Activated CD4-positive, alpha-beta T cell treated with anti-CD3 and anti-CD28 coated beads, Interleukin-2, amount 10 ng/mL, durations not matched to agents 24 days and 14 days (primary cell): ENCODE results near the gene DLG2. TPM values are rescaled to one million over a fixed set of nuclear protein-coding genes. Genes with fewer than 3 reads are reported as not detected.
"Not testable (repeated sequence)": the region's sequence is repeated elsewhere in the genome, so short reads cannot be mapped to it uniquely, and the experiment has no call there.

Experiments used
- DNase-seq: peaks from one replicate; pipeline ENCODE4 v3.0.0; 2022
- H3K27ac Mint-ChIP-seq: one replicate; pipeline ENCODE4 v1.8.0; 2022; ENCODE audit warnings: mild to moderate bottlenecking, mixed read lengths
- H3K27me3 Mint-ChIP-seq: one replicate; pipeline ENCODE4 v1.8.0; 2022; ENCODE audit warnings: mixed read lengths
- H3K36me3 Mint-ChIP-seq: one replicate; pipeline ENCODE4 v1.8.0; 2022; ENCODE audit warnings: low read depth, mild to moderate bottlenecking, mixed read lengths
- H3K4me1 Mint-ChIP-seq: one replicate; pipeline ENCODE4 v1.8.0; 2021; ENCODE audit warnings: mixed read lengths
- H3K4me3 Mint-ChIP-seq: one replicate; pipeline ENCODE4 v1.8.0; 2022; ENCODE audit warnings: mild to moderate bottlenecking, moderate library complexity, mixed read lengths
- H3K9me3 Mint-ChIP-seq: one replicate; pipeline ENCODE4 v1.8.0; 2021; ENCODE audit warnings: mixed read lengths
- intact Hi-C: fragments of 100-400 bp; cut with micrococcal nuclease; formaldehyde crosslinking; loops from one replicate; pipeline ENCODE4 v1.15.1; 2023
- total RNA-seq: library from RNA; stranded (reverse); gene quantifications from 2 replicates; pipeline ENCODE4 v1.2.3, GENCODE V29; 2022

The DLG2 gene
- total RNA-seq, 1 donor from 2014 or later: 1.0 TPM

DNA sequence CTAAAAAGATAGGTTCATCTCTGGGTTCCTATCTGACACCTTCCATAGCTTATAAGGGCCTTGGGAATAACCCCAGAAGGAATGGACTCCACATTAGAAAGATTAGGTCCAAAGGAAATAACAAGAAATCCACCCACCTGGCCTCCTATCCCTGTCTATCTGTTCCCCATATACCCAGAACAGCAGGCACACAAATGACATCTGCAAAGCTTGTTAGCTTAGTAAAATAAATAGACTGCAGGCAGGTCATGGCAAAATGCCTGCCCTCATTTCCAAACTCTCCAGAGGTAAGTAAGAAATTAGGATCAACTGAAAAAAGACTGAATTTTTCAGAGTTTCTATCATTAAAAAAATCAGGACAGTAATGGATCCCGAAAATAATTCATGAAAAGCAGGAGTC lies 489.5 kb downstream of the DLG2 start:
- no peak overlapping the region for H3K4me3 Mint-ChIP-seq
- H3K27ac Mint-ChIP-seq: no peak overlapping the region
- no peaks in the 10 kb centered on the region for H3K9me3 Mint-ChIP-seq
- no peak for DNase-seq
- H3K27me3 Mint-ChIP-seq: no peaks in the 10 kb centered on the region
- no peaks in the 10 kb centered on the region for H3K36me3 Mint-ChIP-seq
- intact Hi-C loops: no loop called here
- no peaks in the 10 kb centered on the region for H3K4me1 Mint-ChIP-seq

GRCh38 chr11:85133636-85134035 lies 493.5 kb downstream of the DLG2 start:
- intact Hi-C loops: no loop called here
- no peaks in the 10 kb centered on the region for H3K27me3 Mint-ChIP-seq
- DNase-seq: no peak
- H3K4me1 Mint-ChIP-seq: no peaks in the 10 kb centered on the region
- no peak overlapping the region for H3K27ac Mint-ChIP-seq
- no peak overlapping the region for H3K4me3 Mint-ChIP-seq
- no peaks in the 10 kb centered on the region for H3K9me3 Mint-ChIP-seq
- no peaks in the 10 kb centered on the region for H3K36me3 Mint-ChIP-seq

DNA sequence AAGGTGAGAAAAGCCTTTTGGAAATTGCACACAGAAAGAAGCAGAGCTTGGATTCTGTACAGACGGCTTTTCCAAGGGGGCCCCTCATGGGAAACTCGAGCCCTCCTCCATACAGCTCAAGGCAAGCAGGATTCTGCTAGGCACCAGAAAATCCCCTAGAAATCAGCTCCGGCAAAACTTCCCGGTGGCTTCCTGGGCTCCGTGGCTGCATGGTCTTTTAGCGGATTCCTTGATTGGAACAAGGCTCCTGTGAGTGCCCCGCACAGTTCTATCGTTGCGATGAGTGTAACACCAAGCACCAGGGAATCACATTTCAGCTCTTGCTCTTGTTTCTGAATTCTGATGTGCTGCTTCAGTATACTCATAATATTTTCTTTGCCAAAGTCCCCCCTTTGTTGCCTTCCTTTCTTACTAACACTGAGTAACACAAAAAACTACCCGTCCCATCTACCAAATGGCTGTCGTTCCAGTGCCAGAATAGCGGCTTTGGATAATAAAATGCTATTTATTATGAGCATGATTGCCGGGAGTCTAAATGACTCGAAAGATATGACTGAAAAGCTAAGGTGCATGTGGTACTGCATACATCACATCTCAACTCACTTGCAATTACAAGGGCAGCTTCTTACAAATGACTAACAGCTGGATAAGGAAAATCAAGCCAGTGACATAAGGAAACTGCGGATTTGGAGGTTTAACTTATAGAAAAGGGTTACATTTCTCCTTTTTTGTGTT lies 494.1 kb downstream of the DLG2 start:
- H3K36me3 Mint-ChIP-seq: no peaks in the 10 kb centered on the region
- H3K9me3 Mint-ChIP-seq: no peaks in the 10 kb centered on the region
- H3K4me1 Mint-ChIP-seq: no peaks in the 10 kb centered on the region
- no peak overlapping the region for H3K27ac Mint-ChIP-seq
- DNase-seq: no peak
- H3K4me3 Mint-ChIP-seq: no peak overlapping the region
- intact Hi-C loops: no loop called here
- H3K27me3 Mint-ChIP-seq: no peaks in the 10 kb centered on the region

GRCh38 chr11:85127349-85127748 lies 499.8 kb downstream of the DLG2 start:
- no peak overlapping the region for H3K4me3 Mint-ChIP-seq
- no peaks in the 10 kb centered on the region for H3K36me3 Mint-ChIP-seq

DNA sequence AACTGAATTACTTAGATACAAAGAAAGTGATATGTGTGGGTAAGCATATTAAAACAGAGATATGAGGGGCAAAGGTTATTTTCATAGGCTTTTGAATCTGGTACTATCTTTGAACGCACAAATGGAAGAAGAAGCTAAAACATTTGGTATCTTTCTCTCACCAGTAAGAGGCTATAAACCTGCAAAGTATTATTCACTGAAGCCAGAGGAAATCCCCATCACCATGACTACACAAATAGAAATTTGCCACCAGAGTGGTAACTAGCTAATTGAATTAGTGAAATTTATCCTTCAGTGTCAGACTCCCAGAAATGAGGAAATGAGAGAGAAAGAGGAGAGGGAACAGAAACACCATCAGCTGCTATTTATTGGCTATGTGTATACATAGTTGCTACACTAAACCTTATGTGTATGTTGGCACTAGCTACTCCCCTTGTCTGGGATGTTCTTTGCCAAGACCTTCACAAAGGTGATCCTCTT lies 503.4 kb downstream of the DLG2 start:
- no peak overlapping the region for H3K27ac Mint-ChIP-seq
- H3K36me3 Mint-ChIP-seq: no peaks in the 10 kb centered on the region

More at GRCh38 chr11:85127349-85127748, 499.8 kb downstream of the DLG2 start:
- Mint-ChIP-seq H3K9me3 (peaks cover 4% of the 10 kb centered on the region), H3K27ac (no peak overlapping the region), H3K27me3 (no peaks in the 10 kb centered on the region), H3K4me1 (no peaks in the 10 kb centered on the region)
- DNase-seq: no peak
- intact Hi-C loops: no loop called here

GRCh38 chr11:85118151-85118550 lies 509.0 kb downstream of the DLG2 start:
- H3K36me3 Mint-ChIP-seq: no peaks in the 10 kb centered on the region
- no peaks in the 10 kb centered on the region for H3K4me1 Mint-ChIP-seq
- DNase-seq: no peak
- no peak overlapping the region for H3K4me3 Mint-ChIP-seq
- peaks cover 10% of the 10 kb centered on the region for H3K9me3 Mint-ChIP-seq
- intact Hi-C loops: no loop called here
- H3K27me3 Mint-ChIP-seq: no peaks in the 10 kb centered on the region
- H3K27ac Mint-ChIP-seq: no peak overlapping the region

More for the DNA sequence above, 503.4 kb downstream of the DLG2 start:
- no peak overlapping the region for H3K4me3 Mint-ChIP-seq
- no peaks in the 10 kb centered on the region for H3K27me3 Mint-ChIP-seq
- DNase-seq: no peak
- H3K4me1 Mint-ChIP-seq: no peaks in the 10 kb centered on the region
- intact Hi-C loops: no loop called here
- H3K9me3 Mint-ChIP-seq: peaks cover 4% of the 10 kb centered on the region

DNA sequence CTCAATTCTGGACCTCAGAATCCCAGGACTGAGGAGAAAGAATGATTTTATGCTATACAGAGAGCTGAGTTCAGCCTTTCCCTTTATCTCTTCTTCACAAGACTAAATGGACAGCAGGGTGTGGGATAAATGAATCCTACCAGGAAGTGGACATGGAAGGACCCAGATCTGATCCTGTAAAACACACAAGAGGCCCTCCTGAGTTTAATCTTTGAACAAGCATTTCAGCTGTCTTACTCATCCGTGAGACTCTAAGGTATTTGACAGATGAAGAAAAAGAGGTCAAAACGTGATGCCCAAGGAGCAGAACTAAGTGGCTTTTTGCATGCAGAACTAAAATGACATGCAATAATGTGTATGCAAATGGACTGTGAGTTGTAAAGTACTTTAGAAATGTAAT lies 511.3 kb downstream of the DLG2 start:
- no peak for DNase-seq
- intact Hi-C loops: no loop called here
- Mint-ChIP-seq H3K27me3 (no peaks in the 10 kb centered on the region), H3K4me1 (no peaks in the 10 kb centered on the region), H3K27ac (no peak overlapping the region), H3K36me3 (no peaks in the 10 kb centered on the region), H3K4me3 (no peak overlapping the region), H3K9me3 (peaks cover 10% of the 10 kb centered on the region)

DNA sequence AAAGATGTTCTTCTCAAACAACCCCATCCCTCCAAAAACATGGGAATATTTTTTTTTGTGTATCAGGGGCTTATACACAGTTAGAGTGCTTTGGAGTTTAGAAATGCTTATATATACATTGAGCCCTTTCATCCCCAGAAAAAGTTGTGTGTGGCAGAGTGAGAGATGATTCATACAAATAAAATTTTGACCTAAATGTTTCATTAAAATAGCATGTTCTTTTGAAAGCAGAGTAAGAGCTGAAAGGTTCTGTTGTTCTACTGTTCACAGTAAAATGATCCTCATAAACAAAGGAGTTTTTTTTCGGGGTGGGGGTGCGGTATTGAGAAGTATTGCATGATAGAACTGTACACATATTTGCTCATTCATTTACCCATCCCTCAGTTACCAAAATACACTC lies 512.4 kb downstream of the DLG2 start:
- Mint-ChIP-seq H3K4me1 (peaks cover 3% of the 10 kb centered on the region), H3K9me3 (peaks cover 14% of the 10 kb centered on the region), H3K36me3 (no peaks in the 10 kb centered on the region), H3K4me3 (no peak overlapping the region), H3K27me3 (no peaks in the 10 kb centered on the region), H3K27ac (no peak overlapping the region)
- intact Hi-C loops: no loop called here
- no peak for DNase-seq

DNA sequence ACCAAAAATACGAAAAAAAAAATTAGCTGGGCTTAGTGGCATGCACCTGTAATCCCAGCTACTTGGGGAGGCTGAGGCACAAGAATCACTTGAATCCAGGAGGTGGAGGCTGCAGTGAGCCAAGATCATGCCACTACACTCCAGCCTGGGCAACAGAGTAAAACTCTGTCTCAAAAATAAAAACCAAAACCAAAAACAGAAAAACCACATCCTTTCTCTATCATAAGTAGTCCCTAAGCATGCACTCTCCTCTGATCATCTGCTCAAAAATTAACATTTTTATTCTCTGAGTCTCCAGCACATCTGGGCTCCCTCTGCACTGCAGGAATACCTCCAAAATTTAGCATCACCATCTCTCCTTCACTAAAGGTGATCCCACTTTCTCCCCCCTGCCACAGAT lies 516.9 kb downstream of the DLG2 start:
- intact Hi-C loops, H3K36me3 Mint-ChIP-seq, H3K4me1 Mint-ChIP-seq, H3K27me3 Mint-ChIP-seq, DNase-seq, H3K27ac Mint-ChIP-seq, H3K4me3 Mint-ChIP-seq, H3K9me3 Mint-ChIP-seq: not testable (repeated sequence)

DNA sequence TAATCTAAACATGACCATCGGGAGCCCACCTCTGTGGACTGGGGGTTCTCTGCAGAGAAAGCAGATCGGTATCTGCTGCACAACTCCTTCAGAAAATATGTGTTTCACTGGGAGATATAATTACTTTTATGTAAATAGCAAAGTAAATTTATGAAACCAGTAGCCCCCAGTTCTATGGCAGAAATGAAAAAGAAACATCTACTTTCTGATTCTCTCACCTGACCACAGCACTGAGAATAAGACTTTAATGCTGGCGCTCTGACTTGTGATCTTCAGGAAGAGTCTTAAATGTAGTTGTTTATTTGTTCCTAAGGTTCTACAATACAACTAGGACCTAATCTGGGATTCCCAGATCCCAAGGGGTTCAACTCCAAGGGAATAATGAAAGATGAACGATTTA lies 518.0 kb downstream of the DLG2 start:
- Mint-ChIP-seq H3K4me1 (peaks cover 3% of the 10 kb centered on the region), H3K27me3 (no peaks in the 10 kb centered on the region), H3K9me3 (peaks cover 12% of the 10 kb centered on the region), H3K27ac (no peak overlapping the region), H3K4me3 (no peak overlapping the region), H3K36me3 (no peaks in the 10 kb centered on the region)
- DNase-seq: no peak
- intact Hi-C loops: no loop called here

DNA sequence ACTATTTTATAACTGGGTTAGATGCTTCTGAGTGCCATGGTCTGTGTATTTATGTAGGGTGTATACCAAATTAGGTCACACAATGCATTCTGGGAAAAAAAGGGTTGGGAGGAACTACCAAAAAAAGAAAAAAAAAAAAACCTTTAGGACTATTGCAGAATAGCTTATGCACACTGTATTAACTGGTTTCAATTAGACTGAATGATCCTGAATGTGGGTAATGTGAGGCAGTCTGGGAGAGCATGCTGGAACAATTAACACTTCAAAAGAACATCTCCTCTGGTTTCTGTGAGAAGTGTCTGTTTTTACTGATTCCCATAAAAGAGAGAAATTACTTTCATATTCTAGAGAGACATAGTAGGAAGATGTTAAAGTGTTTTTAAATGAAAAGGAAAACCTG lies 521.3 kb downstream of the DLG2 start:
- intact Hi-C loops: no loop called here
- H3K9me3 Mint-ChIP-seq: peaks cover 13% of the 10 kb centered on the region

GRCh38 chr11:85099522-85099921 lies 527.6 kb downstream of the DLG2 start:
- H3K9me3 Mint-ChIP-seq: peaks cover 27% of the 10 kb centered on the region
- no peak overlapping the region for H3K4me3 Mint-ChIP-seq
- H3K27me3 Mint-ChIP-seq: no peaks in the 10 kb centered on the region
- intact Hi-C loops: no loop called here
- no peak for DNase-seq
- peaks cover 3% of the 10 kb centered on the region for H3K4me1 Mint-ChIP-seq
- H3K27ac Mint-ChIP-seq: no peak overlapping the region
- H3K36me3 Mint-ChIP-seq: no peaks in the 10 kb centered on the region

More for the DNA sequence above, 521.3 kb downstream of the DLG2 start:
- H3K27ac Mint-ChIP-seq: no peak overlapping the region
- H3K4me3 Mint-ChIP-seq: no peak overlapping the region
- H3K4me1 Mint-ChIP-seq: peaks cover 3% of the 10 kb centered on the region
- H3K36me3 Mint-ChIP-seq: no peaks in the 10 kb centered on the region
- no peaks in the 10 kb centered on the region for H3K27me3 Mint-ChIP-seq
- no peak for DNase-seq

DNA sequence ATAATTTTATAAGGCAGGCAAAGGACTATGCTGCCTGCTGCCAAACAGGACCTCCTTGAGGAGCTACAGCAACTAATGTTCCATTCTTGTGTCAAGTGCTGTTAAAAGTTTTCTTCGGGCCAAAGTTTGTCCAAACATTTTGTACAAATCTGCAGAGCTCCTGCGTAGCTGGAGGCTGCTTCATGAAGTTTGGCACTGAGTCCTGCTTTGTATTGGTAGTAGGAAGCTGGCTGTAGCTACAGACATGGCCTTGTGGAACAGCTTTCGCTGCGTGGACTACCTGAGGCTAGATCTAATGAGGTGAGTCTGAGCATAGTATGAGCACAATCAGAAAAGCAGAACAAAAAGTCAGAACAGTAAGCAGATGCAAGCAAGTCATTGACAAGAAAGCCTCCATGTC lies 528.1 kb downstream of the DLG2 start:
- intact Hi-C loops: no loop called here

DNA sequence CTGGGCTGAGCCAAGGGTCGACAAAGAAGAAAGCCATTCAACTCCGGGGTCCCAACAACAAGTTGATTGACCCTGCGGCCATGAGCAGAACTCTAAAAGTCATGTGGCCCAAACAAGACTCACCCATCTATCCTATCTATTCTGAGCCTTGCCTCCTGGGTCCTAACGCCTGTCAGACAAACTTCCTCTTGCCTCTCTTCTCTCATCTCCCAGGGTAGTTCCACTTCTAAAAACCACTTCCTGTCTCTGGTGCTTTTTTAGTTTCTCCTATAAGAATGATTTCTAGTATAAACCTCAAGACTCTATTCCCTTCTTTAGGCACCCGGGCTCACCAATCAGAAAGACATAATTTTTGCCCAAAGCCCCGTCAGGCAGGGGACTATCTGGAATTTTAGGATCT lies 530.2 kb downstream of the DLG2 start:
- H3K9me3 Mint-ChIP-seq: peaks cover 29% of the 10 kb centered on the region
- H3K4me1 Mint-ChIP-seq: peaks cover 3% of the 10 kb centered on the region
- no peaks in the 10 kb centered on the region for H3K36me3 Mint-ChIP-seq
- DNase-seq: no peak
- H3K27ac Mint-ChIP-seq: no peak overlapping the region
- no peak overlapping the region for H3K4me3 Mint-ChIP-seq
- H3K27me3 Mint-ChIP-seq: no peaks in the 10 kb centered on the region
- intact Hi-C loops: no loop called here

More for the DNA sequence above, 528.1 kb downstream of the DLG2 start:
- H3K36me3 Mint-ChIP-seq: no peaks in the 10 kb centered on the region
- H3K27me3 Mint-ChIP-seq: no peaks in the 10 kb centered on the region
- DNase-seq: no peak
- H3K4me1 Mint-ChIP-seq: peaks cover 3% of the 10 kb centered on the region
- no peak overlapping the region for H3K27ac Mint-ChIP-seq
- H3K4me3 Mint-ChIP-seq: no peak overlapping the region
- peaks cover 23% of the 10 kb centered on the region for H3K9me3 Mint-ChIP-seq

GRCh38 chr11:85095239-85095638 lies 531.9 kb downstream of the DLG2 start:
- intact Hi-C loops: no loop called here
- Mint-ChIP-seq H3K9me3 (peaks cover 33% of the 10 kb centered on the region), H3K27ac (no peak overlapping the region), H3K4me3 (no peak overlapping the region), H3K36me3 (no peaks in the 10 kb centered on the region), H3K4me1 (peaks cover 3% of the 10 kb centered on the region), H3K27me3 (no peaks in the 10 kb centered on the region)
- no peak for DNase-seq
